H1 (cell line): Measurements from ENCODE around the gene ZC3H12C. TPM values are rescaled to one million over a fixed set of nuclear protein-coding genes. Genes with fewer than 3 reads are reported as not detected.

Experiments
- CTCF ChIA-PET: fragments of 300-600 bp; sonication (Branson Sonifier 250); formaldehyde crosslinking; loops from one replicate; lab custom pipeline; 2021; ENCODE audit not compliant: partially characterized antibody; lab: Charles Lee
- POLR2A ChIA-PET: fragments of 300-600 bp; sonication (Branson Sonifier 250); formaldehyde crosslinking; loops from one replicate; lab custom pipeline; 2021; ENCODE audit warnings: inconsistent platforms; ENCODE audit not compliant: partially characterized antibody; lab: Charles Lee
- DNase-seq, 2 experiments: peaks; one replicate each; pipeline versions ENCODE4 v3.0.0 to v3.0.0-alpha.2; 2010 to 2022; ENCODE audit warnings: low spot score in 2 of 2, low read depth in 1 of 2, mixed read lengths in 1 of 2
- FAIRE-seq: peaks from 2 replicates; lab custom pipeline; 2011; peaks lifted over from hg19 to GRCh38; lab: Jason Lieb, UNC
- H2AFZ ChIP-seq: 2 replicates; pipeline ENCODE4 v1.8.1; 2012; ENCODE audit warnings: low read length, inconsistent platforms
- H2AK5ac ChIP-seq: 2 replicates; pipeline ENCODE4 v1.6.1; 2013; ENCODE audit warnings: low read depth, low read length
- H2BK120ac ChIP-seq: replicated peaks from 2 replicates; pipeline ENCODE3; 2013; ENCODE audit warnings: low read depth, low read length, inconsistent platforms
- H2BK12ac ChIP-seq: 2 replicates; pipeline ENCODE4 v1.6.1; 2013; ENCODE audit warnings: low read depth, low read length
- H2BK15ac ChIP-seq: 2 replicates; pipeline ENCODE4 v1.6.1; 2013; ENCODE audit warnings: low read length
- H2BK20ac ChIP-seq: 2 replicates; pipeline ENCODE4 v1.6.1; 2013; ENCODE audit warnings: low read length
- H2BK5ac ChIP-seq: 2 replicates; pipeline ENCODE4 v1.6.1; 2013; ENCODE audit warnings: low read depth, low read length
- H3K14ac ChIP-seq: 2 replicates; pipeline ENCODE4 v1.6.1; 2013; ENCODE audit warnings: inconsistent platforms; ENCODE audit not compliant: insufficient read length
- H3K18ac ChIP-seq: 2 replicates; pipeline ENCODE4 v1.6.1; 2013; ENCODE audit warnings: low read length; ENCODE audit errors: extremely low read depth
- H3K23ac ChIP-seq: 2 replicates; pipeline ENCODE4 v1.6.1; 2013; ENCODE audit warnings: inconsistent platforms; ENCODE audit not compliant: insufficient read length
- H3K23me2 ChIP-seq: 2 replicates; pipeline ENCODE4 v1.6.1; 2013; ENCODE audit warnings: low read depth, low read length
- H3K27ac ChIP-seq: 2 replicates; pipeline ENCODE4 v1.6.1; 2011; ENCODE audit warnings: low read depth, low read length, inconsistent platforms
- H3K27me3 ChIP-seq, 4 experiments: replicated peaks in 1 of 4; 1 replicate in 1 of 4; 2 replicates in 3 of 4; pipeline versions ENCODE4 v1.6.1 to v1.8.1; 2011 to 2013; ENCODE audit warnings: low read length in 3 of 4, mild to moderate bottlenecking in 3 of 4, inconsistent platforms in 2 of 4, mixed read lengths in 2 of 4, moderate library complexity in 1 of 4; ENCODE audit not compliant: control insufficient read depth in 3 of 4, insufficient read depth in 3 of 4; ENCODE audit errors: extremely low read depth in 1 of 4
- H3K36me3 ChIP-seq, 4 experiments: 2 replicates each; pipeline versions ENCODE4 v1.6.1 to v1.8.1; 2011 to 2013; ENCODE audit warnings: mild to moderate bottlenecking in 4 of 4, low read length in 3 of 4, moderate library complexity in 2 of 4, control low read depth in 1 of 4, inconsistent platforms in 1 of 4; ENCODE audit not compliant: insufficient read depth in 4 of 4, control insufficient read depth in 2 of 4
- H3K4ac ChIP-seq: replicated peaks from 2 replicates; pipeline ENCODE3; 2013; ENCODE audit warnings: low read length, low read depth, mixed read lengths, inconsistent platforms; ENCODE audit not compliant: insufficient read length
- H3K4me1 ChIP-seq, 4 experiments: replicated peaks in 1 of 4; 1 replicate in 1 of 4; 2 replicates in 3 of 4; pipeline versions ENCODE4 v1.6.1 to v1.8.1; 2011 to 2013; ENCODE audit warnings: low read length in 3 of 4, inconsistent platforms in 2 of 4, mixed read lengths in 1 of 4; ENCODE audit not compliant: insufficient read depth in 4 of 4, control insufficient read depth in 3 of 4
- H3K4me2 ChIP-seq, 2 experiments: 2 replicates each; pipeline versions ENCODE4 v1.6.1 to v1.8.1; 2011 to 2013; ENCODE audit warnings: low read depth in 2 of 2, low read length in 2 of 2, control low read depth in 1 of 2, inconsistent platforms in 1 of 2, mild to moderate bottlenecking in 1 of 2; ENCODE audit not compliant: insufficient read depth in 1 of 2
- H3K4me3 ChIP-seq, 4 experiments: fragments of 200-600, 300-600 bp in 1 of 4; sonication (generic), shearing (Covaris generic), sonication (Bioruptor Twin) in 1 of 4; 2 replicates each; pipeline versions ENCODE4 v1.5.1 to v1.8.1; 2011 to 2016; ENCODE audit warnings: low read length in 4 of 4, low read depth in 3 of 4, control low read depth in 2 of 4, inconsistent platforms in 2 of 4, mild to moderate bottlenecking in 2 of 4, mixed read lengths in 1 of 4, moderate library complexity in 1 of 4; ENCODE audit not compliant: insufficient read depth in 2 of 4; ENCODE audit errors: extremely low read depth in 1 of 4
- H3K56ac ChIP-seq: replicated peaks from 2 replicates; pipeline ENCODE3; 2013; ENCODE audit warnings: low read depth, mild to moderate bottlenecking, mixed read lengths, low read length, inconsistent platforms; ENCODE audit not compliant: insufficient read length
- H3K79me1 ChIP-seq: 2 replicates; pipeline ENCODE4 v1.6.1; 2013; ENCODE audit warnings: low read depth, low read length, control low read depth
- H3K79me2 ChIP-seq, 2 experiments: 2 replicates each; pipeline versions ENCODE4 v1.6.1 to v1.8.1; 2012 to 2013; ENCODE audit warnings: low read length in 2 of 2, mild to moderate bottlenecking in 2 of 2, inconsistent platforms in 1 of 2; ENCODE audit not compliant: insufficient read depth in 2 of 2, control insufficient read depth in 1 of 2
- H3K9ac ChIP-seq, 4 experiments: replicated peaks in 1 of 4; 1 replicate in 1 of 4; 2 replicates in 3 of 4; pipeline versions ENCODE4 v1.6.1 to v1.8.1; 2011 to 2013; ENCODE audit warnings: low read depth in 3 of 4, low read length in 3 of 4, control low read depth in 2 of 4, mild to moderate bottlenecking in 2 of 4, moderate library complexity in 2 of 4, inconsistent platforms in 1 of 4; ENCODE audit errors: extremely low read depth in 1 of 4
- H3K9me3 ChIP-seq, 2 experiments: 2 replicates each; pipeline versions ENCODE4 v1.6.1 to v1.8.1; 2012 to 2013; ENCODE audit warnings: mild to moderate bottlenecking in 2 of 2, moderate library complexity in 2 of 2, control low read depth in 1 of 2, inconsistent platforms in 1 of 2, low read depth in 1 of 2, low read length in 1 of 2, mixed read lengths in 1 of 2; ENCODE audit not compliant: insufficient read depth in 2 of 2
- H4K20me1 ChIP-seq, 2 experiments: replicated peaks in 1 of 2; 2 replicates each; pipeline versions ENCODE3 to v1.8.1; 2011 to 2013; ENCODE audit warnings: inconsistent platforms in 2 of 2, low read length in 2 of 2, mild to moderate bottlenecking in 1 of 2; ENCODE audit not compliant: insufficient read depth in 2 of 2, control insufficient read depth in 1 of 2
- H4K5ac ChIP-seq: 2 replicates; pipeline ENCODE4 v1.6.1; 2013; ENCODE audit warnings: low read length, low read depth, mixed read lengths, inconsistent platforms; ENCODE audit not compliant: insufficient read length
- H4K8ac ChIP-seq: 2 replicates; pipeline ENCODE4 v1.8.0; 2013; ENCODE audit warnings: mild to moderate bottlenecking, moderate library complexity, low read length, inconsistent platforms; ENCODE audit not compliant: insufficient read depth; ENCODE audit errors: extremely low read depth
- H4K91ac ChIP-seq: replicated peaks from 2 replicates; pipeline ENCODE3; 2013; ENCODE audit warnings: low read length, mixed read lengths, inconsistent platforms; ENCODE audit not compliant: insufficient read length
- ASH2L ChIP-seq: fragments of 200-600, 300-600 bp; sonication (generic); IDR thresholded peaks from one replicate; pipeline ENCODE4 v1.7.1; 2017; ENCODE audit warnings: low read length
- CBX5 ChIP-seq: fragments of 300-800, 300-1000 bp; sonication (generic); IDR thresholded peaks from 2 replicates; pipeline ENCODE4 v1.7.1; 2016; ENCODE audit warnings: antibody characterized with exemption, low read length, low read depth
- EZH2 ChIP-seq: fragments of 200-600 bp; sonication (generic); IDR thresholded peaks from 2 replicates; pipeline ENCODE4 v1.7.1; 2012; ENCODE audit warnings: low read depth, mild to moderate bottlenecking, moderate library complexity, low read length, inconsistent platforms; ENCODE audit not compliant: severe bottlenecking
- HDAC6 ChIP-seq: IDR thresholded peaks from one replicate; pipeline ENCODE4 v1.7.1; 2012; ENCODE audit warnings: low read depth, mild to moderate bottlenecking, inconsistent platforms, low read length, moderate library complexity
- KDM4A ChIP-seq: IDR thresholded peaks from one replicate; pipeline ENCODE4 v1.7.1; 2012; ENCODE audit warnings: low read depth, mild to moderate bottlenecking, moderate library complexity, low read length, inconsistent platforms; ENCODE audit not compliant: severe bottlenecking
- POU5F1 ChIP-seq: IDR thresholded peaks from 2 replicates; pipeline ENCODE4 v1.6.1; 2011; ENCODE audit warnings: low read depth, mild to moderate bottlenecking, low read length, moderate library complexity
- RBBP5 ChIP-seq: IDR thresholded peaks from 2 replicates; pipeline ENCODE4 v1.7.1; 2012; ENCODE audit warnings: low read depth, mild to moderate bottlenecking, inconsistent platforms, low read length, moderate library complexity, borderline replicate concordance
- RFX5 ChIP-seq: IDR thresholded peaks from 2 replicates; pipeline ENCODE4 v1.6.1; 2011; ENCODE audit warnings: low read depth, low read length, improper control_type of control experiment, borderline replicate concordance
- SP1 ChIP-seq: IDR thresholded peaks from 2 replicates; pipeline ENCODE4 v1.6.1; 2011; ENCODE audit warnings: low read depth, low read length
- WGBS, 2 experiments: shearing (Covaris generic) in 1 of 2; methylation state at CpG; one replicate each; pipeline versions ENCODE4 v1.1.6 to v1.1.7; 2013 to 2015; ENCODE audit warnings: low lambda C conversion rate in 2 of 2, mixed read lengths in 2 of 2, inconsistent platforms in 1 of 2, low coverage in 1 of 2, missing lambda C conversion rate in 1 of 2; ENCODE audit not compliant: insufficient replicate concordance in 2 of 2, insufficient coverage in 1 of 2, insufficient read length in 1 of 2; ENCODE audit errors: extremely low coverage in 1 of 2, missing lambda C conversion rate in 1 of 2; 5-methylcytosine and 5-hydroxymethylcytosine counted together
- polyA plus RNA-seq, 7 experiments: library from polyadenylated mRNA; depleted of rRNA in 3 of 7; stranded (reverse) in 5 of 7; unstranded in 2 of 7; fragments of >200 nt in 5 of 7; fragments of 200-250 nt in 2 of 7; gene quantifications; 1 replicate in 5 of 7; 2 replicates in 1 of 7; 4 replicates in 1 of 7; pipeline versions ENCODE4 v1.2.1 to v1.2.3, GENCODE V29; 2011 to 2013; ENCODE audit warnings: missing spikeins in 2 of 7, mixed read lengths in 2 of 7
- total RNA-seq: library from RNA; stranded (reverse); fragmentation: NEBNext Ultra II Directional; extraction: Animal tissue kit (Norgen Biotek cat#: 25700); gene quantifications from 2 replicates; pipeline ENCODE4 v1.2.1, GENCODE V29; 2021
- TF ChIP-seq, protein P1 (sequence below): IDR thresholded peaks from 2 replicates; pipeline ENCODE4 v1.6.1; 2011; ENCODE audit warnings: low read depth, mild to moderate bottlenecking, low read length; ENCODE audit not compliant: insufficient read depth
- TF ChIP-seq, protein P2 (sequence below): IDR thresholded peaks from 2 replicates; pipeline ENCODE4 v1.6.1; 2012; ENCODE audit warnings: inconsistent platforms
- TF ChIP-seq, protein P3 (sequence below): IDR thresholded peaks from 2 replicates; pipeline ENCODE4 v1.6.1; 2012; ENCODE audit warnings: low read length, inconsistent platforms

ZC3H12C gene
- total and polyA plus RNA-seq, 2 of the 8 experiments (the other 6 are each of a cell fraction or from before 2014, with no cell fraction given): 2.0 to 2.7 TPM

DNA sequence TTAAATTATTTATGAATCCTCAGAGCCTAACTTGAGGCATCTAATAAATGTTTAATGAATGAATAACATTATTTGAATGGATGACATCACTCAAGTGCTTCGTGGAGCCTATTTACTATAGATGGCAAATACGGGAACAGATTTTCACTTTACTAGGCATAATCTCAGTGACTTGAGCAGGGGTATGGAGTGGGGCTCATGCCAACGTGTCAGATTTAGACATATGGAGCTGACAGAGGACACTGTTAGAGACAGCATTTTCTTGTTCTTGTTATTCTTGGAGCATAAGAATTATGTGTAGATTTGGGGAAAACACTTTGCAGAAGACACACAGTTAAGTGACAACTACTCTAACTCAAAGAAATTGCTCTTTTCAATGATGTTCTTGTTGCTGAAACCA is 124.7 kb downstream of the ZC3H12C start:
- no peaks in the 10 kb centered on the region for H3K23me2 ChIP-seq
- no peaks in the 10 kb centered on the region for H3K9me3 ChIP-seq
- 84% methylated on average over 3 of the region's 3 CpGs; no CpG with 5 or more reads in 1 of the 2 experiments for WGBS, 2 experiments
- H2BK12ac ChIP-seq: no peak overlapping the region
- H3K36me3 ChIP-seq: no peaks in the 10 kb centered on the region
- H2AK5ac ChIP-seq: no peak overlapping the region
- no peak overlapping the region for H2BK5ac ChIP-seq
- H3K27me3 ChIP-seq: no peaks in the 10 kb centered on the region
- no peak overlapping the region for H4K91ac ChIP-seq
- no peaks in the 10 kb centered on the region for H3K79me2 ChIP-seq
- no peaks in the 10 kb centered on the region for H4K20me1 ChIP-seq
- FAIRE-seq (no peak), DNase-seq (no peak)
- no peak overlapping the region for H3K4me2 ChIP-seq
- H3K23ac ChIP-seq: no peak overlapping the region
- no peaks in the 10 kb centered on the region for H3K4me1 ChIP-seq
- H3K14ac ChIP-seq: no peak overlapping the region
- no peaks in the 10 kb centered on the region for H3K79me1 ChIP-seq
- H3K18ac ChIP-seq: no peak overlapping the region
- ChIA-PET CTCF (no interaction called here), POLR2A (interaction anchor here (1.7 kb wide), 1 partner anchor 9 kb away, joined by 4 read pairs; no protein-coding TSS in a partner anchor)
- H4K8ac ChIP-seq: no peak overlapping the region
- H3K56ac ChIP-seq: no peak overlapping the region
- H2BK15ac ChIP-seq: no peak overlapping the region
- no peak overlapping the region for H2BK120ac ChIP-seq
- no peak overlapping the region for H3K4me3 ChIP-seq
- no peak overlapping the region for H3K27ac ChIP-seq
- H3K4ac ChIP-seq: no peak overlapping the region
- H2AFZ ChIP-seq: no peak overlapping the region
- H4K5ac ChIP-seq: no peak overlapping the region
- no peak overlapping the region for H2BK20ac ChIP-seq
- no peak overlapping the region for H3K9ac ChIP-seq
- TF ChIP-seq SP1: no peak
- TF ChIP-seq, protein P1, sequence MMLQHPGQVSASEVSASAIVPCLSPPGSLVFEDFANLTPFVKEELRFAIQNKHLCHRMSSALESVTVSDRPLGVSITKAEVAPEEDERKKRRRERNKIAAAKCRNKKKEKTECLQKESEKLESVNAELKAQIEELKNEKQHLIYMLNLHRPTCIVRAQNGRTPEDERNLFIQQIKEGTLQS: no peak
- TF ChIP-seq, protein P2, sequence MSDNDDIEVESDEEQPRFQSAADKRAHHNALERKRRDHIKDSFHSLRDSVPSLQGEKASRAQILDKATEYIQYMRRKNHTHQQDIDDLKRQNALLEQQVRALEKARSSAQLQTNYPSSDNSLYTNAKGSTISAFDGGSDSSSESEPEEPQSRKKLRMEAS: no peak
- TF ChIP-seq KDM4A: no peak
- no peak for TF ChIP-seq CBX5
- no peak for TF ChIP-seq RBBP5
- no peak for TF ChIP-seq RFX5
- TF ChIP-seq HDAC6: no peak
- TF ChIP-seq, protein P3, sequence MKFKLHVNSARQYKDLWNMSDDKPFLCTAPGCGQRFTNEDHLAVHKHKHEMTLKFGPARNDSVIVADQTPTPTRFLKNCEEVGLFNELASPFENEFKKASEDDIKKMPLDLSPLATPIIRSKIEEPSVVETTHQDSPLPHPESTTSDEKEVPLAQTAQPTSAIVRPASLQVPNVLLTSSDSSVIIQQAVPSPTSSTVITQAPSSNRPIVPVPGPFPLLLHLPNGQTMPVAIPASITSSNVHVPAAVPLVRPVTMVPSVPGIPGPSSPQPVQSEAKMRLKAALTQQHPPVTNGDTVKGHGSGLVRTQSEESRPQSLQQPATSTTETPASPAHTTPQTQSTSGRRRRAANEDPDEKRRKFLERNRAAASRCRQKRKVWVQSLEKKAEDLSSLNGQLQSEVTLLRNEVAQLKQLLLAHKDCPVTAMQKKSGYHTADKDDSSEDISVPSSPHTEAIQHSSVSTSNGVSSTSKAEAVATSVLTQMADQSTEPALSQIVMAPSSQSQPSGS: no peak
- TF ChIP-seq ASH2L: no peak
- TF ChIP-seq EZH2: no peak
- TF ChIP-seq POU5F1: no peak
